Measurements from ENCODE around the gene PLCH1.

- no peak for TF ChIP-seq EP300 (IDR thresholded peaks at IDR 0.05; ENCODE audit: borderline replicate concordance in 1 of 2, control insufficient read depth in 1 of 2, low read depth in 2 of 2, low read length in 2 of 2)
- TF ChIP-seq CTCF (IDR thresholded peaks at IDR 0.05 in 2 of 3, conservative IDR thresholded peaks at IDR 0.05 in 1 of 3; ENCODE audit: control insufficient read depth in 2 of 3, extremely low read depth in 1 of 3, insufficient read depth in 1 of 3, low read depth in 3 of 3, low read length in 3 of 3) = no peak
- no peak for TF ChIP-seq STAT1 (conservative IDR thresholded peaks at IDR 0.05)
- TF ChIP-seq KAT2A (conservative IDR thresholded peaks at IDR 0.05; ENCODE audit: control insufficient read depth, low read depth, low read length) = no peak
- TF ChIP-seq GABPA (IDR thresholded peaks at IDR 0.05; ENCODE audit: low read depth) = no peak
- no peak for TF ChIP-seq POLR2A (IDR thresholded peaks at IDR 0.05; ENCODE audit: low read depth, low read length)
- no peak for TF ChIP-seq TAF1 (IDR thresholded peaks at IDR 0.05; ENCODE audit: borderline replicate concordance, low read depth, low read length)
- TF ChIP-seq REST (IDR thresholded peaks at IDR 0.05; ENCODE audit: low read depth, low read length) = no peak
- no peak for TF ChIP-seq SUZ12 (IDR thresholded peaks at IDR 0.05; ENCODE audit: unreplicated experiment)
- TF ChIP-seq ZNF274 (IDR thresholded peaks at IDR 0.05; ENCODE audit: insufficient read depth, insufficient read length) = no peak
- TF ChIP-seq MTA3 (IDR thresholded peaks at IDR 0.05; ENCODE audit: borderline replicate concordance, low read length) = no peak
- no peak for TF ChIP-seq NR2C1 (IDR thresholded peaks at IDR 0.05)
Measured at GRCh38 chr3:155424323-155424710, 320.6 kb downstream of the PLCH1 start.
